Measurements from ENCODE around the gene MTMR3. TPM values are rescaled to one million over a fixed set of nuclear protein-coding genes. Genes with fewer than 3 reads are reported as not detected.

Gene MTMR3
- total and polyA plus RNA-seq, 2 donors from 2014 or later, result 9.6 to 56.2 TPM

GRCh38 chr22:29947410-29948384 lies 64.7 kb downstream of the MTMR3 start:
- Histone ChIP-seq H3K9ac (ENCODE audit: low read length in 3 of 3) (no peak overlapping the region), H3K27me3 (ENCODE audit: control insufficient read depth, insufficient read depth, low read length) (no peaks in the 10 kb centered on the region), H3K36me3 (ENCODE audit: control insufficient read depth in 2 of 3, insufficient read depth in 3 of 3, low read length in 3 of 3) (no peaks in the 10 kb centered on the region), H3K9me3 (ENCODE audit: control insufficient read depth in 2 of 3, insufficient read depth in 1 of 3, low read length in 3 of 3) (no peaks in the 10 kb centered on the region), H3K27ac (ENCODE audit: low read depth in 2 of 2, low read length in 2 of 2) (no peak overlapping the region), H3K4me1 (ENCODE audit: control insufficient read depth in 2 of 3, insufficient read depth in 2 of 3, low read depth in 1 of 3, low read length in 3 of 3) (peaks cover 0 to 4% (median 3%) of the 10 kb centered on the region in 3 donors), H3K4me3 (ENCODE audit: low read length in 3 of 3) (no peak overlapping the region)
- intact Hi-C loops (cut with DNase I), result no loop called here
- DNase-seq, result no peak
- TF ChIP-seq CTCF (IDR thresholded peaks at IDR 0.05; ENCODE audit: borderline replicate concordance, extremely low read depth, insufficient read depth), result no peak
- FAIRE-seq, result peak; percentile 27

DNA sequence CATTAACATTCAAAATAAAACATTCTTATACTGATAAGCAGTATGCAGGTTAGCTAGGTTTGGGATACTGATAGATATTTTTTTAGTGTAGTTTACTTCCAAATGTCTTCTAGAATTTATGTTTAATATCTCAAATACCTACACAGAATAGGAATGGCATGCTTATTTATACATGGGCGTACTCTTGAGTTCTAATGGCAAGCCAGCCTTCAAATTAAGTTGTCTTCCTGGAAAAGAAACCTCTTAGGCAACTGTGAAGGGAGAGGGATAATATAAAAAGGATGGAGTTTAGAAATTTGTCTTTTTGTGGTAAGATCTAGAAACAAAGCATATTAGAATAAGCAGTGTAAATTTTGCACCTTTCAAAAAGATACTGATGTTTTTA lies 65.4 kb downstream of the MTMR3 start:
- DNase-seq, result no peak
- no peaks in the 10 kb centered on the region for H3K36me3 ChIP-seq (ENCODE audit: control insufficient read depth in 2 of 3, insufficient read depth in 3 of 3, low read length in 3 of 3)
- H3K4me1 ChIP-seq (ENCODE audit: control insufficient read depth in 2 of 3, insufficient read depth in 2 of 3, low read depth in 1 of 3, low read length in 3 of 3), result peaks cover 0 to 4% (median 3%) of the 10 kb centered on the region in 3 donors
- H3K4me3 ChIP-seq (ENCODE audit: low read length in 3 of 3), result no peak overlapping the region
- H3K9me3 ChIP-seq (ENCODE audit: control insufficient read depth in 2 of 3, insufficient read depth in 1 of 3, low read length in 3 of 3), result no peaks in the 10 kb centered on the region
- no peak overlapping the region for H3K9ac ChIP-seq (ENCODE audit: low read length in 3 of 3)
- FAIRE-seq, result no peak
- H3K27ac ChIP-seq (ENCODE audit: low read depth in 2 of 2, low read length in 2 of 2), result no peak overlapping the region
- no peaks in the 10 kb centered on the region for H3K27me3 ChIP-seq (ENCODE audit: control insufficient read depth, insufficient read depth, low read length)
- intact Hi-C loops (cut with DNase I), result no loop called here
- TF ChIP-seq CTCF (IDR thresholded peaks at IDR 0.05; ENCODE audit: borderline replicate concordance, extremely low read depth, insufficient read depth), result no peak

DNA sequence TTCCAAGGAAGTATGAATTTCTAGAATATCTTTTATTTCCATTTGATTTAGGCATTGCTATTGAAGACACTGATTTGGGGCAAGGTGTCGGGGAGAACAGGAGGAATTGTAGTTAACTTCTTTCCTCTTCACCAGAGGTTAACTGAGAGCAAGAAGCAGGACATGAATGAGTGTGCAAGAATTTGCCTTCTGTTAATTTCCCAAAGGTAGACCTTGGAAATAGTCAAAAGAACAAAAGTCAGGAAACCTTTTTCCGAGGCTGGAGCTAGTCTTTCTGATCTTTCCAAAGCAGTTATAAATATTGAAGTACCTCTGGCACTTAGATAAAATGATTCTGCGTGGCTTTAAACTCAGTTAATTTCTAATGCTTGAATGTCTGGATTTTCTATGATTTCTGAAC lies 66.9 kb downstream of the MTMR3 start:
- FAIRE-seq, result no peak
- TF ChIP-seq CTCF (IDR thresholded peaks at IDR 0.05; ENCODE audit: borderline replicate concordance, extremely low read depth, insufficient read depth), result no peak
- intact Hi-C loops (cut with DNase I), result no loop called here

More for the DNA sequence above, 66.9 kb downstream of the MTMR3 start:
- Histone ChIP-seq H3K36me3 (ENCODE audit: control insufficient read depth in 2 of 3, insufficient read depth in 3 of 3, low read length in 3 of 3) (no peaks in the 10 kb centered on the region), H3K27me3 (ENCODE audit: control insufficient read depth, insufficient read depth, low read length) (no peaks in the 10 kb centered on the region), H3K9ac (ENCODE audit: low read length in 3 of 3) (no peak overlapping the region), H3K9me3 (ENCODE audit: control insufficient read depth in 2 of 3, insufficient read depth in 1 of 3, low read length in 3 of 3) (no peaks in the 10 kb centered on the region), H3K4me1 (ENCODE audit: control insufficient read depth in 2 of 3, insufficient read depth in 2 of 3, low read depth in 1 of 3, low read length in 3 of 3) (peaks cover 0 to 4% (median 3%) of the 10 kb centered on the region in 3 donors), H3K27ac (ENCODE audit: low read depth in 2 of 2, low read length in 2 of 2) (no peak overlapping the region), H3K4me3 (ENCODE audit: low read length in 3 of 3) (no peak overlapping the region)
- no peak for DNase-seq
